T-helper 2 cell (primary cell): ENCODE measurements around the gene HDGF.

Source experiments
- DNase-seq, 5 experiments: peaks; one replicate each; pipeline versions ENCODE4 v3.0.0 to v3.0.0-alpha.2; 2012 to 2022
- total RNA-seq, 2 donors: gene quantifications; one replicate each; lab custom pipeline; 2026; lab: John Stamatoyannopoulos, UW

Gene HDGF
- 81.3 to 81.4 reads per million in 2 donors for total RNA-seq

DNA sequence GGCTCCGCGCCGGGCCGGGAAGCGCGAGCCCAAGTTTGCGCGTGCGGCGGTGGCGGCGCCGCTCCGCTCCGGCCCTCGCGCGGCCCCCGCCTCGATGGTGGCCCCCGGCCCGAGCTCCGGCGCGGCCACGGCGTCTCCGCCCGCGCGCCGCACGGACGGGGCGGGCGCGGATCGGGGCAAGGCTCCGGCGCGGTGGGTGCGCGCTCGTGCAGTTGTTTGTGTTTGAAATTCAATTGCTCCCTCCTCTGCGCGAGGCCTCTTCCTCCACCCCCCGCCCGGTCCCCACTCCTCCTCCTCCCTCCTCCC is at the start of gene HDGF:
Gene HDGF (minus strand): TSS at position 225 of the 306 bp plus-strand sequence. CDS start 246 bp downstream, outside the sequence.
- DNase-seq = no peak

GRCh38 chr1:156797212-156797871 is 45.9 kb upstream of the HDGF start:
- DNase-seq = peak in 3 of 5 experiments; percentile 48 to 72 (median 51)

DNA sequence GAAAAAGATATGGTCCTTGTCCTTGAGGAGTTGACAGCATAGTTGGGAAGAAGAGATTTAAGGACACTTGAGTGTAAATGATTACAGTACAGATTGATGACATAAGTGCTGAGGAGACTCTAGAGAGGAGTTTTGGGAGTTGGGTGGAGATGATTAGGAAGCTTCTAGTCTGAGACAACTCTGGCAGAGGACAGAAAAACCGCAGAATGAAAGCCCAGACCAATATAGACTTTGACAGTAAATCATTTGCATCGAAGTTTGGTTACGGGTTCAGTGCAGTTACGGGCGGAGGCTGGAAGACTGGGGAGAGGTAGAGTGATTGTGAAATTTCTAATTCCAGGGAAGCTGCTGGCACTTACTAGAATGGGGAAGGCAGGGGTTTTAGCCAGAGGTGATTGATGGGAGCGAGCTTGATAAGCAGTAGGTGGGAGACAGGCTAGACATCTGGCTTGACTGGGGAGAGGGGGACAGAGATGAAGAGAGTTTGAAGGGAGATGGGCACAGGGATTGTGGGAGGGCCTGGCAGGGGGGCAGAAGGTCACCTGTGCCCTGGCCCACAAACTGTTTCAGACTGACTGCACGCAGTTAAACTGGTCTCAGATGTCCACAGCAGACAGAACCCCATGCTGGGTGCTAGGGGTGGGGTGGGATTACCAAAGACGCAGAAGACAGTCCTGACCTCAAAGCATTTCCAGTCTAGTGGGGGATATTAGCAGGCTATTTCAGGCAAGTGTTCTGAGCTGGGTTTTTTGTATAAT is 45.0 kb upstream of the HDGF start:
- DNase-seq = no peak

DNA sequence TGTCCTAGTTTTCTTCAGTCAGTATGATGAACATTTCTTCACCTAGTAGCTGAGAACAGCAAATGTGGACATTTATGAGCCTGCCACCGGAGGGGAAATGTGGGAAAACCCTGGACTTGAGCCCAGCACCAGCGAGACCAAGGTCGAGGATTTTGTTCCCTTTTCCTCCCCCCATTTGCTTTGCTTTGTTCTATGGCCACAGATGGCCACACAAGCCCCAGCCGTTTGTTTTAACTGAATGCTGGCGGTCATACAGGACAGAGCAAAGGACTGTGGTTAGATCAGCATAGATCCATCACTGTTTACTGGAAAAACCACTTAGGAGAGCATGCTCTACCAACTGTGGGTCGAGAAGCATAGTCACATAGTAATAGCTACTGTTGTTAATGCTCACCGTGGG is 44.3 kb upstream of the HDGF start:
- DNase-seq = no peak

- DNase-seq = no peak
Observed at GRCh38 chr1:156795374-156795733, 43.9 kb upstream of the HDGF start.

GRCh38 chr1:156794506-156795373 is 43.3 kb upstream of the HDGF start:
- no peak for DNase-seq

GRCh38 chr1:156789621-156790318 is 38.3 kb upstream of the HDGF start:
- DNase-seq = no peak

- no peak for DNase-seq
Observed at GRCh38 chr1:156788136-156788535, 36.7 kb upstream of the HDGF start.

GRCh38 chr1:156786640-156787039 is 35.2 kb upstream of the HDGF start:
- DNase-seq = no peak

DNA sequence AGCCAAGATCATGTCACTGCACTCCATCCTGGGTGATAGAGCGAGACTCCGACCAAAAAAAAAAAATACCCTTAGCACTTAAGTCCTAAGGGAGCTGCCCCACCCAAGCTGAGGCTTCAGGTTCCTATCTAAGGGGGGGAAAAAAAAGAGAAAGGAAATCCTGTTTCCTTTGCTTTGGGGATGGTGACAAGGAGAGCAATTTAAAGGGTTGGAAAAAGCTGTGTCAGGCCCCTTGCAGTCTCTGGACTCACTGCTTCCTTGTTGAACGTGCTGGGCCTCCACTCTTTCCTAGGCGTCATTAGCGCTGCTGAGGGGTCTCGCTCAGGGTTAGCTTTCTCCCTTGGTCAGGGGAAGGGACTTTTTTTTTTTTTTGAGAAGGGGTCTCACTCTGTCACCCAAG is 34.0 kb upstream of the HDGF start:
- DNase-seq = no peak

DNA sequence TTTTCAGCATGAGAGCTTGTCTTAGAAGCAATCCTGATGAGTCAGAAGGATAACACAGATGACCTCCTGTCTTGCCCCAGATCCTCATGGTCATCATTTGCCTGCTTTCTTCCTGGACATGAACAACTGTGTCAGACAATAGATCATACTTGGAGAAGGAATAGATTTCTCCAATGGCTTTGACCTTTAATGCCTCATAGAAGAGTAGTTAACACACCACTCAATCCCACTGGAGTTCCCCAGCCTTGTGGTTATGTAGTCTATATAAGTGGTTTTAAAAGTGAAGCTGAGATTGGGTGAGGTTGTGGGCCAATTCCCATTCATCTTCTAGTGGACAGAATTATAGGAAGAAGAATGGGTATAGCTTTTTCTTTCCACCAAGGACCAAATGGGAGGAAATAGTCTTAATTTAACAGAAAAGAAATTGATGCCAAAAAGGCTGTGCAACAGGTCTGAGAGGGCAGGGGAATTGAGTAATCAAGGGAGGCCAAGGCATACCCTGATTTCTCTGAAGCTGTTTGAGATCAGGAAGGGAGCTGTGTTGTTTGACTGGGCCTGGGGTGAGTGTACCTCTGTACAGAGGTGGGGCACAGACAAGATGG is 30.2 kb upstream of the HDGF start:
- no peak for DNase-seq

DNA sequence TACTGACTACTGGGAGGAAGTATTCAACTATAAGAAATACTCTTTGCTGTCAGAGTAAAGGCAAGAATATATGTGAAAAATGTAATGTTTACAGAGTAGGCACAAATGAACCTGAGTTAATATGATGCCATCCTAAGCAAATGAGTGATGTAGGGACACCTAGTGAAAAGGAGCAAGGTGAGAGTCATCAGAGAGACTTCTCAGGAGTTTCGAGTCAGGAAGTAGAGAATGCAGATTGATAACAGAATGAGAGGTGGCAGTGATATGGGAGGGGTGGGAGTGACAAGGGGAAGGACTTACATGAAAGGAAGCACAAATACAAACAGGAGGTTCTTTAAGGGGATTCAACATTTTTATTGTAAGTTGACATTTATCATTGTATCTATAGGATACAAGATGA is 26.1 kb upstream of the HDGF start:
- DNase-seq = no peak

GRCh38 chr1:156776942-156777341 is 25.5 kb upstream of the HDGF start:
- DNase-seq = no peak

DNA sequence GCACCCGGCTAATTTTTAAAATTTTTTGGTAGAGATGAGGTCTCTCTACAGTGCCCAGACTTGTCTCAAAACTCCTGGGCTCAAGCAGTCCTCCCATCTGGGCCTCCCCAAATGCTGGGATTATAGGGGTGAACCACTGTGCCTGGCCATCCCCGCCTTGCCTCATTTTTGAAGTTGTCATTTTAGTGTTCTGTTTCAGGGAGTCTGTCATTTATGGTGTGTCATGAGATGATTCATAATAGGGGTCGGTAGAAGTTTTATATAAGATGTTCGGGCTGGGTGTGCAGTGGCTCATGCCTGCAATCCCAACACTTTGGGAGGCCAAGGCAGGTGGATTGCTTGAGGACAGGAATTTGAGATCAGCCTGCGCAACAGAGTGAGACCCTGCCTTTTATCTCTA is 24.3 kb upstream of the HDGF start:
- DNase-seq = no peak

DNA sequence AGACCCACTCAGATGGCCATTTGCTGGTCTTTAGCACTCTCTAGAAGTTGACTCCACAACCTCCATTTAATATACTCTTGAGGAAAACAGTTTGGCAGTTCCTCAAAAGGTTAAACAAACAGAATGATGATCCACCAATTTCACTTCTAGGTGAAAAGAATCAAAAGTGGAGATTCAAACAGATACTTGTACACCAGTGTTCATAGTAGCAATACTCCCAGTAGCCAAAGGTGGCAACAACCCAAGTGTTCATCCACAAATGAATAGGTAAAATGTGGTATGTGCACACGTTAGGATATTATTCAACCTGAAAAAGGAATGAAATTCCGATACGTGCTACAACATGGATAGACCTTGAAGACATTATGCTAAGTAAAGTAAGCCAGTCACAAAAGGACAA is 22.1 kb upstream of the HDGF start:
- peak in 1 of 5 experiments; percentile 33 for DNase-seq

GRCh38 chr1:156772728-156773497 is 21.4 kb upstream of the HDGF start:
- DNase-seq = no peak

DNA sequence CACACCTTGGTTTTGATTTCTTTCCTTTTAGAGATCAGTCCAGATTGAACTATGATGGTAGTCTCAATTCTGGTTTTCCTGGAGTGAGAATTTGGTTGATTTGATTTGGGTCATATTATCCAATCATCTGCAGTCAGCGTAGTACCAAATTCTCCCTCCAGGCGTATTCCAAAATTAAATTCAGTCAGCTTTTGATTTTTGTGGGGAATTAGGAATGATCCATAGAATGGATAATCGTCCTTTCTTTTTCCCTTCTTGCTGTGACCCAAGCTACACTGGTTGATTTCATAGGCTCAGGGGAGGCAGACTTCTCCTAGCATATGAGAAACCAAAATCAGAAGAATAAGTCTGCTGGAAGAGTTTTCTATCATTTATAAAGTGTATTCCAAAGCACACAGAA is 20.7 kb upstream of the HDGF start:
- DNase-seq = no peak

DNA sequence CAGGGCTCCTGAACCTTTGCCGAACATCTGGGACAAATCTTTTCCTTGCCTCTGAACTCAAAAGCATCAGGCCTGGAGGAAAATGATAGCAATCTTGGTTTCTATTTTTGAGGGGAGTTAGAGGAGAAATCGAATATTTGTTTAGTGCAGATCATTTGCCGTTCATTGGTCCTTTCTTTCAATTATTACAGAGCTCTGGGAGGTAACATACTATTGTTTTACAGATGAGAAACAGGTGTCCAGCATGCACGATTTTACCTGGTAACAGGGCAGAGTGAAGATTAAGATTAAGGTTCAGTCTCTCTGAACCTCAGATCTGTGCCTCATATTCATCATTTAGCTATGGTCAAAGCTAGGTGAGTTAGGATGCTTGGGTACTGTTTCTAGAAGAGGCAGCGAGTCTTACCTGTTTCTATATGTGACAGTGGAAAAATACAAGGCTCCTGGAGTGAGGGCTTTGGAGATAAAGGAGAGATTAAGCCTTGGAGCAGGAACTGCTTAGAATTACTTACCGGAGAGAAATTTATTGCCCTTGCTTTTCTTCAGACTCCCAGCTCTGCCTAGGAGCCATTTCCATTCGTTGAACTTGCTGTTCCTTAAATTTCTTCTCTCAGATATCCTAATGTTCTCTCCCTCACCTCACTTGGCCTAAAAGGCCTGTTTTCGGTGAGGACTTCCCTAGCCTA is 17.3 kb upstream of the HDGF start:
- no peak for DNase-seq

- DNase-seq = peak in 3 of 5 experiments; percentile 15 to 30 (median 24)
Observed at GRCh38 chr1:156767879-156768604, 16.6 kb upstream of the HDGF start.
